ENCODE data around the gene CDK19.
"Not testable (repeated sequence)": the region's sequence is repeated elsewhere in the genome, so short reads cannot be mapped to it uniquely, and the experiment has no call there.

DNA sequence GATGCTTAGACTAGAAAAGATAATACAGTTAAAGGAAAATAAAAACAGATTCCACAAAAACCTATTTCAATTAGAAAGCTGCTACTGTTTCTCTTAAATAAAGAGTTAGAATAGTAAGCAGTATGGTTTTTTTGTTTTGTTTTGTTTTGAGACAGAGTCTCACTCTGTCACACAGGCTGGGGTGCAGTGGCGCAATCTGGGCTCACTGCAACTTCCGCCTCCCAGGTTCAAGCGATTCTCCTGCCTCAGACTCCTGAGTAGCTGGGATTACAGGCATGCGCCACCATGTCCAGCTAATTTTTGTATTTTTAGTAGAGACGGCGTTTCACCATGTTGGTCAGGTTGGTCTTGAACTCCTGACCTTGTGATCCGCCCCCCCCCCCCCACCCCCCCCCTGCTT lies 95.7 kb downstream of the CDK19 start:
- TF ChIP-seq, protein P1, sequence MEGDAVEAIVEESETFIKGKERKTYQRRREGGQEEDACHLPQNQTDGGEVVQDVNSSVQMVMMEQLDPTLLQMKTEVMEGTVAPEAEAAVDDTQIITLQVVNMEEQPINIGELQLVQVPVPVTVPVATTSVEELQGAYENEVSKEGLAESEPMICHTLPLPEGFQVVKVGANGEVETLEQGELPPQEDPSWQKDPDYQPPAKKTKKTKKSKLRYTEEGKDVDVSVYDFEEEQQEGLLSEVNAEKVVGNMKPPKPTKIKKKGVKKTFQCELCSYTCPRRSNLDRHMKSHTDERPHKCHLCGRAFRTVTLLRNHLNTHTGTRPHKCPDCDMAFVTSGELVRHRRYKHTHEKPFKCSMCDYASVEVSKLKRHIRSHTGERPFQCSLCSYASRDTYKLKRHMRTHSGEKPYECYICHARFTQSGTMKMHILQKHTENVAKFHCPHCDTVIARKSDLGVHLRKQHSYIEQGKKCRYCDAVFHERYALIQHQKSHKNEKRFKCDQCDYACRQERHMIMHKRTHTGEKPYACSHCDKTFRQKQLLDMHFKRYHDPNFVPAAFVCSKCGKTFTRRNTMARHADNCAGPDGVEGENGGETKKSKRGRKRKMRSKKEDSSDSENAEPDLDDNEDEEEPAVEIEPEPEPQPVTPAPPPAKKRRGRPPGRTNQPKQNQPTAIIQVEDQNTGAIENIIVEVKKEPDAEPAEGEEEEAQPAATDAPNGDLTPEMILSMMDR (optimal IDR thresholded peaks at IDR 0.05 in 1 of 3, IDR thresholded peaks at IDR 0.05 in 1 of 3, conservative IDR thresholded peaks at IDR 0.05 in 1 of 3; ENCODE audit: extremely low read depth in 1 of 3, insufficient read depth in 2 of 3, low read length in 3 of 3), result not testable (repeated sequence)
- TF ChIP-seq EZH2 (IDR thresholded peaks at IDR 0.05; ENCODE audit: low read length), result not testable (repeated sequence)
